Endothelial cell of umbilical vein (primary cell): ENCODE measurements around the gene MPHOSPH8.

Experiments used
- CTCF ChIP-seq, 2 donors: IDR thresholded peaks; 1 replicate in 1 of 2; 2 replicates in 1 of 2; pipeline ENCODE4 v1.5.1; 2011; ENCODE audit warnings: low read length in 2 of 2, mild to moderate bottlenecking in 2 of 2, moderate library complexity in 2 of 2, control low read depth in 1 of 2, inconsistent platforms in 1 of 2, low read depth in 1 of 2; ENCODE audit not compliant: insufficient read depth in 1 of 2; ENCODE audit errors: extremely low read depth in 1 of 2
- MAX ChIP-seq: IDR thresholded peaks from 2 replicates; pipeline ENCODE4 v1.6.1; 2011; ENCODE audit not compliant: insufficient read depth, insufficient read length
- MYC ChIP-seq: IDR thresholded peaks from one replicate; pipeline ENCODE4 v1.6.1; 2011; ENCODE audit warnings: mild to moderate bottlenecking, low read depth, low read length

- TF ChIP-seq CTCF (IDR thresholded peaks at IDR 0.05; ENCODE audit: extremely low read depth in 1 of 2, insufficient read depth in 1 of 2, low read depth in 1 of 2, low read length in 2 of 2) (no peak), MAX (no peak), MYC (no peak)
These were observed 41.6 kb upstream of the MPHOSPH8 start for GRCh38 chr13:19591864-19592263.
